RKO (cell line): ENCODE data around the gene XPOT.

ENCODE experiments used
- DNase-seq: peaks from one replicate; pipeline ENCODE4 v3.0.0-alpha.2; 2016; ENCODE audit warnings: low spot score

The XPOT gene

GRCh38 chr12:64427988-64428387, 23.8 kb downstream of the XPOT start:
- DNase-seq: no peak

- no peak for DNase-seq
Observed at GRCh38 chr12:64428956-64429355, 24.8 kb downstream of the XPOT start.

GRCh38 chr12:64430886-64431285, 26.7 kb downstream of the XPOT start:
- DNase-seq: no peak

GRCh38 chr12:64431791-64432190, 27.6 kb downstream of the XPOT start:
- no peak for DNase-seq

GRCh38 chr12:64433915-64434314, 29.7 kb downstream of the XPOT start:
- DNase-seq: no peak

GRCh38 chr12:64440100-64440499, 35.9 kb downstream of the XPOT start:
- DNase-seq: no peak

- DNase-seq: no peak
Observed at GRCh38 chr12:64445490-64445889, 41.3 kb downstream of the XPOT start.

GRCh38 chr12:64446295-64446694, 42.1 kb downstream of the XPOT start:
- DNase-seq: no peak

- peak; percentile 31 for DNase-seq
Observed at GRCh38 chr12:64450057-64450640, 46.0 kb downstream of the XPOT start.

- peak; percentile 64 for DNase-seq
Observed at GRCh38 chr12:64450711-64451486, 46.7 kb downstream of the XPOT start.

GRCh38 chr12:64451687-64452558, 47.7 kb downstream of the XPOT start, which contains the start of gene TBK1:
Gene TBK1 (plus strand): TSS chr12:64452120. CDS start chr12:64455871, 3,751 bp downstream.
- DNase-seq: peak; percentile 90

GRCh38 chr12:64452559-64453329, 48.6 kb downstream of the XPOT start:
- DNase-seq: peak; percentile 96

GRCh38 chr12:64455506-64455905, 51.3 kb downstream of the XPOT start:
- DNase-seq: no peak

- DNase-seq: no peak
Observed at GRCh38 chr12:64456119-64456518, 51.9 kb downstream of the XPOT start.

- no peak for DNase-seq
Observed at GRCh38 chr12:64457032-64457431, 52.8 kb downstream of the XPOT start.

GRCh38 chr12:64457466-64457865, 53.3 kb downstream of the XPOT start:
- no peak for DNase-seq

- DNase-seq: no peak
Observed at GRCh38 chr12:64457923-64458322, 53.7 kb downstream of the XPOT start.

GRCh38 chr12:64459394-64459891, 55.3 kb downstream of the XPOT start:
- no peak for DNase-seq

- DNase-seq: peak; percentile 40
Observed at GRCh38 chr12:64461634-64462414, 57.6 kb downstream of the XPOT start.

- DNase-seq: no peak
Observed at GRCh38 chr12:64466178-64466577, 62.0 kb downstream of the XPOT start.

GRCh38 chr12:64468966-64469365, 64.8 kb downstream of the XPOT start:
- DNase-seq: no peak
